ENCODE data around the gene GUCY1A2.
"Not testable (repeated sequence)": the region's sequence is repeated elsewhere in the genome, so short reads cannot be mapped to it uniquely, and the experiment has no call there.

GUCY1A2 gene, protein sequence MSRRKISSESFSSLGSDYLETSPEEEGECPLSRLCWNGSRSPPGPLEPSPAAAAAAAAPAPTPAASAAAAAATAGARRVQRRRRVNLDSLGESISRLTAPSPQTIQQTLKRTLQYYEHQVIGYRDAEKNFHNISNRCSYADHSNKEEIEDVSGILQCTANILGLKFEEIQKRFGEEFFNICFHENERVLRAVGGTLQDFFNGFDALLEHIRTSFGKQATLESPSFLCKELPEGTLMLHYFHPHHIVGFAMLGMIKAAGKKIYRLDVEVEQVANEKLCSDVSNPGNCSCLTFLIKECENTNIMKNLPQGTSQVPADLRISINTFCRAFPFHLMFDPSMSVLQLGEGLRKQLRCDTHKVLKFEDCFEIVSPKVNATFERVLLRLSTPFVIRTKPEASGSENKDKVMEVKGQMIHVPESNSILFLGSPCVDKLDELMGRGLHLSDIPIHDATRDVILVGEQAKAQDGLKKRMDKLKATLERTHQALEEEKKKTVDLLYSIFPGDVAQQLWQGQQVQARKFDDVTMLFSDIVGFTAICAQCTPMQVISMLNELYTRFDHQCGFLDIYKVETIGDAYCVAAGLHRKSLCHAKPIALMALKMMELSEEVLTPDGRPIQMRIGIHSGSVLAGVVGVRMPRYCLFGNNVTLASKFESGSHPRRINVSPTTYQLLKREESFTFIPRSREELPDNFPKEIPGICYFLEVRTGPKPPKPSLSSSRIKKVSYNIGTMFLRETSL

DNA sequence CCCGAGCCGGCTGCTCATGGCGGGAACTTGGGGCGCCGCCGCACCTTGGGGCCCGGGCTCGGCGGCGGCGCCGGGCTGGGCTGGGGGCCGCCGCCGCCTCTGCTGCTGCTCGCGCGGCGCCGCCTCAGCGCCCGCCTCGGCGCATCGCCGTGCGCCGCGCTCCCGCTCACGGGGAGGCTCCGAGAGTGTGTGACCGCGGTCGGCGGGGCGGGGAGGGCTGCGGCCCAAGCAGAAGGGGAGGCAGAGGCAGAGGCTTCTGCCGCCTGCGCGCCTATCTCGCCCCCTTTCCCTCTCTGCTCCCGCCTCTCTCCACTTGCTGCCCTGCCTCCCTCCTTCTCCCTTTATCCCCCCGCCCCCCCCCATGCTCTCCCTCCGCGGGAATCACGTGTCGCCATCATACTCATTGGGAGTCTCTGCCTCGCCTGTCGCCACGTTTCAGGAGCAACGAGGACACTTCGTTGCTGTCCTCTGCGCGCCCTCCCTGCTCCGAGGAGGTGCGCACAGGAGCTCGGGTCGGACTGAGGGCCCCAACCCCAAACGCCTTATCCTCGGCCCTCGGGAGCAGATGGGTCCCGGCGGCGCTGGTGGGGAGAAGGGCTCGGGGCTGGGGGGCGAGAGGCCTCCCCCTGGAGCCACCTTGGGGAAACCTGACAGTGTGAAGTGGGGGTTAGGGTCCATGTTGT, at the start of gene GUCY1A2:
TSS of gene GUCY1A2 (minus strand) at position 258 of the 683 bp plus-strand sequence. CDS start 421 bp downstream, outside the sequence.
- DNase-seq: no peak

DNA sequence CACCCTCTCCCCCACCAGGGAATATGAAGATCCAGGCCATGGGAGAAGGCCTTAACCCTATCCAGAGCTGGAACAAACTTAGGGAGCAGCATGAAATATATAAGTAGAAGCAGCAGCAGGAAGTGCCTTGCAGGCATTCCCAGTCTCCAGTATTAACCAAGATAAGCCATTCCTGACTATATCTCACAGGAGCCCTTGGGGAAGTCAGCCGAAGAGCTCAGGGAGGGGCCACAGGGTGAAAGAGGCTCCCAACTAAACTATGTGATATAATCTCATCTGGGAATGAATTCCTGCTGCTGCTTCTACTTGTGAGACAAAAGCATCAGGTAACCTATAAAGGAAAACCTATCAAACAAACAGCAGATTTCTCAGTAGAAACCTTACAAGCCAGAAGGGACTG, 36.1 kb upstream of the GUCY1A2 start:
- DNase-seq: no peak

GRCh38 chr11:107051332-107051731, 33.1 kb upstream of the GUCY1A2 start:
- not testable (repeated sequence) for DNase-seq

GRCh38 chr11:107050899-107051298, 32.6 kb upstream of the GUCY1A2 start:
- not testable (repeated sequence) for DNase-seq

GRCh38 chr11:107050121-107050520, 31.8 kb upstream of the GUCY1A2 start:
- no peak for DNase-seq

- DNase-seq: no peak
Observed at GRCh38 chr11:107044503-107044902, 26.2 kb upstream of the GUCY1A2 start.

DNA sequence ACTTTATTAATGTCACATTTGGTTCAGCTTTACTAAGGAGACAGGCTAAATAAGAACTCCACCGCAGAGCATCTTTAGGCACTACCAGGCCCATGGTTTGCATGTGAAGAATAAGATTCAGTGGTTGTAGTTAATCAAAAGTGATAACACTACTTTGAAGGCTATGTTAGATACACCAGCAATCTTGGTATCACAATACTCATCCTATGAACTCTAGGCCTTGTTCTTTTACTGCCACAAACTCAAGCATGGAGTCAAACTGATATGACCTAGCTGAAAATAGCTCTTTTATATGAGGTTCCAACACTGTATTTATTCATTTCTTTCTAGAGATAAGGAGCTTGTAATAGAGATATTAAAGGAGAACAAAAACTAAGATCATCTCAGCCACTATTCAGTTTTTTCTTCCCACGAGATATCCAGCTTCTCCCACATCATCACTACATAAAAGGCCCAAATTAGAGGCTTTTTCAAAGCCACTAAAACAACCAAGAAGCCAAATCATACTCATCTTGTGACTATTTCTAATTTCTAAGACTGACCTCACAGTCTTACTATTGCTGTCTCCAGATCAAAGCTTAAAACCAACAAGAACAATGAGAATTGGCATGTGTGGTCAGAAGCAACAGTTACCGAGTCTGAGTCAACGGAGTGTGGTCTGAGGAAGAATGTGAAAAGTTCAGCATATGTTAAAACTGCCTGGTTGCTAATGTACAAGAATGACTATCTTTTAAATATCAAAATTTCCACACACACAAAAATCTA, 25.1 kb upstream of the GUCY1A2 start:
- DNase-seq: no peak

- no peak for DNase-seq
Observed at GRCh38 chr11:107042748-107043147, 24.5 kb upstream of the GUCY1A2 start.

DNA sequence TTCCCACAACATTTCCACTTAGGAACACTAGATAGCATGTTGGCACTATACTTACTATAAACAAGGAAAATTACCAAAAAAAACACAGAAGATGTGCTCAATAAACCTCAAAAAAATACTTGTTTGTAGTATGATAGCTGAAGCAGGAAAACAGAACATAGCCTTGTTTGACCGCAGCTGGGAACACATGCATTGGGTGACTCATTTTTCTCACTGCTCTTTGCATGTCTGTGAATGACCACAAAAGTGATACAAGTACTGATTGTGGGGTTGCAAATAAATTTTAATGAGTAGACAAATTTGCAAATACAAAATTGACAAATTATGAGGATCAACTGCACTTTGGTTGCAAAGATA, 22.8 kb upstream of the GUCY1A2 start:
- no peak for DNase-seq

- DNase-seq: no peak
Observed at GRCh38 chr11:107040433-107041087, 22.3 kb upstream of the GUCY1A2 start.

DNA sequence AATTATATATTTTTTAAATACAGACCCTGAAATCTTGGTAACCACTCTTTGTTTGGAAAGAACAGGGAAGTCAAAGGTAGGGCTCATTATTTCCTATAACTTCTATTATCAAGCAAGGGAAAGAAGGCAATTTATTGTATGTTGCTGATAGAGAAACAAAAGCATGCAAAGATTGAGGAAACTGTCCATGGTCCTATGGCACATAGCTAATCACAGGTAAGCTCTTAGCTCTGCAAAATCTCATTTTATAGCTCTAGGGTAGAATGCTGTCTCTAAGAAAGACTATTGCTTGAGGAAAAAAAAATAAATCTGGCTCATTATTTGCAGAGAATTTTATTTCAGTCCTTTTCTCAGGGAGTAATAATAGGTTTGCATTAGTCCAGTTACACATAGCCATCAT, 7.4 kb upstream of the GUCY1A2 start:
- DNase-seq: no peak

DNA sequence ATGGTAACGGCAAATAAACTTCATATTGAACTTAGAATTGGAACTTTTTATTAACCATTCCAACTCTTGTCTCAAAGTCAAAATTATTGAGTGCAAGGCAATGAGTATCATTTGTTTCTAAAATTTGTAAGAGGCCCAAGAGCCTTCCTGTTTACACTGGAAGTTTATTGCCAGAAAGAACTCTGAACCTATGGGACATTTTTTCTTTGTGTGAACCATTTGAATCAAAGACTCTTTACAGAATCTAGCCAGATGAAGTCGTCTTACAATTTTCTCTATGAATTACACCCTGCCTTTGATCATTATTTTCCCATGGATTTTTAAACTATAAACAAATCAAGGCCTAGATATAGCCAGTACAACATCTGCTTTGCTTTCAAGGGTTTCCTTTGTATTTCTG, 2.3 kb upstream of the GUCY1A2 start:
- DNase-seq: no peak

GRCh38 chr11:107018902-107019493, 722 bp upstream of the GUCY1A2 start:
- no peak for DNase-seq

DNA sequence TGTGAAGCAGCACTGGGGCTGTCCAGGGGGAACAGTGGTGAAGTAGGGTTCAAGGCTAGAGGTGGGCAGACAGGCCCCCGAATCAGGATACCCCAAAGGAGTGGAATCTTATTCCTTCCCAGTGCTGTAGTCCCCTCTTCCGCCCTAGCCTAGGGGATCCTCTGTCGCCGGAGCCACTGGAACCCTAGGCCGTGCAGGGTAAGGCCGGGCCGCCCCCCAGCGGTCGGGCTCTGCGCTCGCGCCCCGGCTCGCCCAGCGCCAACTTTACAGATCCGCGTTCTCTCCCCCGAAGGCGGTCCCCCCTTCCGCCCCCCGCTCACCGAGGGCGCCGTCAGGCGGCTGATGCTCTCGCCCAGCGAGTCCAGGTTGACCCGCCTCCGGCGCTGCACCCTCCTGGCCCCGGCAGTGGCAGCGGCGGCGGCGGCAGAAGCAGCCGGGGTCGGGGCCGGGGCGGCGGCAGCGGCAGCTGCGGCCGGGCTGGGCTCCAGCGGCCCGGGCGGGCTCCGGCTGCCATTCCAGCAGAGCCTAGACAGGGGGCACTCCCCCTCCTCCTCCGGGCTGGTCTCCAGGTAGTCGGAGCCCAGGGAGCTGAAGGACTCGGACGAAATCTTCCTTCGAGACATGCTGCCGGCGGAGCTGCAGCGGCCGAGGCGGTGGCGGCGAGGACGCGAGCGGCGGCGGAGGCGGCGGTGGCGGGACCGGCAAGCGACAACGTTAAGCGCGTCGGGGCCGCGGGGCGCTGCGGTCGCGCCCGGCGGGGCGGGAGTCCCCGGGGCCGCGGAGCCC, 650 bp downstream of the GUCY1A2 start:
- DNase-seq: peak in 1 of 2 experiments; percentile 38

DNA sequence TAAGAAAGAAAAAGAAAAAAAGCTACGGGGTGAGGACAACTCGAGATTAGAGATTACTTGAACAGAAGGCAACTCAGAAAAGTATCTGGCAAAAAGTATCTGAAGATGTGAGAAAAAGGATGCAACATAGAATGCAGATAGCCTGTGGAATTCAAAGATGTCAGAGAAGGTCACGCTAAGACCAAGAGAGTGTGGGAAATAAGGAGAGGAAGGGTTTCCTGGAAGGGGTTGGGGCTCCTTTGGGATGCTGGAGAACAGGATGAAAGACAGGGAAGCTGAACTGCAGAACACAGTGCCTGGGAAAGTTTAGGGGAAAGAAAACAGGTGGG, 1.2 kb downstream of the GUCY1A2 start:
- DNase-seq: no peak

- DNase-seq: no peak
Observed at GRCh38 chr11:107014871-107015270, 3.4 kb downstream of the GUCY1A2 start.

DNA sequence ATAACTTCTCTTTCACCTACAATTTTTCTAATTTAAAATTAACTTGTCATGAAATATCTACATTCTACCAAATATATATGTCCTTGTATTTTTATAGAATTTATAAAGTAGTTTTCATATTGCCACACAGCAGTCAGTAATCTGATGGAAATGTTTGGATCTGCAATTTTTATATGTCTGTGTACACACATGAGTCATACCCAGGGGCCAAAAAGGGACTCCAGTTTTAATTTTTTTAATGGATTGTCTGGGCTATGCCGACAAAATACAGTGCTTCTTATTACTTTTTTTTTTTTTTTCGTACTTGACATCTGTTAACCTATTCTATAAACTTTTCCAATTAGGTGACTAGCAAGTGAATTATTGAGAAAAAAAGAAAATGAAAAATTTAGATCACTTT, 6.3 kb downstream of the GUCY1A2 start:
- DNase-seq: no peak

- no peak for DNase-seq
Observed at GRCh38 chr11:107009190-107009589, 9.1 kb downstream of the GUCY1A2 start.

- DNase-seq: no peak
Observed at GRCh38 chr11:107006076-107006833, 12.0 kb downstream of the GUCY1A2 start.

GRCh38 chr11:106999196-106999595, 19.1 kb downstream of the GUCY1A2 start:
- DNase-seq: no peak

GRCh38 chr11:106998916-106999188, 19.4 kb downstream of the GUCY1A2 start:
- no peak for DNase-seq
